Globus pallidus (tissue), 1 donor: ENCODE results near the gene FBN2.
"Not testable (repeated sequence)": the region's sequence is repeated elsewhere in the genome, so short reads cannot be mapped to it uniquely, and the experiment has no call there.

ENCODE experiments used
- DNase-seq: peaks from one replicate; pipeline ENCODE4 v3.0.0-alpha.2; 2015; ENCODE audit warnings: low spot score

Gene FBN2

DNA sequence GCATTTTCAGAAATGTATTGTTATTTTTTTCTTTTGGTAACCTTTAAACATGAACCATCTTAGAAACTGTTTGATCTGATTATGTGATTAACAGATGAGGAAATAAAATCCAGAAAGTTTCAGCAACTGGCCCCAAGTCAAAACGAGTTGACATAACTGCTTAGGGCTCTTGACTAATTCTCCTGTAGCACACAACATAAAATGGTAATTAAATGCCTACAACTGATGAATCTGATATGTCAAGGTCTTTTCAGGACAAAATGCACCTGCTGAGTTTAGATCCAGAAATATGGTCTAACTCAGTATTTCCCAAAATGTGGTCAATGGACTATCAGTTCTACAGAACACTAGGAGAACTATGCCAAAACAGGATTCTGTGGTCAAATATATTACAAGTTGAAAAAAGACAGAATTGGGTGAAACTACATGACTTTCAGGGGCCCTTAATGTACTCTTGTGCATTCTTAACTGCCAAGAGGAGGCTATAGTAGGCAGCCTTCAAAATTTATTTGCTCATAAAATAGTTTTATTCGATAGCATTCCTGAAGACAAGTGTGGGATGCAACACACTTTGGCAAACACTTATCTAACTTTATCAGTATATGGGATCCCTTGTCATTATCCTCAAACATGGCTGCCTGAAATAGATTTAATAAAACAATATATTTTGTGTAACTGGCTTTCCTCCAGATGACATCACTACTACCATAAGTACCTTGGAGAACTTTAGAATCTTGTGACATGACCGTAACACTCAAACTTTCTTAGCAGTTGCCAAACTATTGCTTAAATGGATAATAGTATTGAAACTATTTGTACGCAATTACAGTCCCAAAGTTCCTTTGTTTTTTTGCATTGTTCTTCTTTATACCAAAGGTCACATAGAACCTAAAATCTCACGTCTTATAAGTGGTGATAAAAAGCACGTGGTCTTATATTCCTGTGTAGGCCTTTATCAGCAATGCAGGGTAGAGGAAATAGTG, 59.4 kb downstream of the FBN2 start:
- no peak for DNase-seq

DNA sequence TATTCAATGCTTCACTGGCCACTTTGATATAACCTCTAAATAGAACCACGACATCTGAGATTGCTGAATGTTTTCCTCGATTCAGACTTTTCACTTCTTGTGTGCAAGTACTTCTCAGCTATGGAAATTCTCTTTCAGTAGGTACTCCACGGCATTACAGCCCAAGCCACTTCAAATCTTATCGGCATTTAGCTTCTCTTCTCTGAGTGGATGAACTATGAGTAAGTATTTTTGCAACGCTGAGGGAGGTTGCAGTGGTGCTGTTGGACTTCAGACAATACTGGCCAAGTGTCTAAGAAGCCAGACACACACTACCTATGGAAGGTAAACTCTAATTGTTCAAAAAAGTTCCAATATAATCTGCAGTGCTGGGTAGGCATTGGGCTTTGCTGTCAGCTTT, 60.1 kb downstream of the FBN2 start:
- DNase-seq = no peak

DNA sequence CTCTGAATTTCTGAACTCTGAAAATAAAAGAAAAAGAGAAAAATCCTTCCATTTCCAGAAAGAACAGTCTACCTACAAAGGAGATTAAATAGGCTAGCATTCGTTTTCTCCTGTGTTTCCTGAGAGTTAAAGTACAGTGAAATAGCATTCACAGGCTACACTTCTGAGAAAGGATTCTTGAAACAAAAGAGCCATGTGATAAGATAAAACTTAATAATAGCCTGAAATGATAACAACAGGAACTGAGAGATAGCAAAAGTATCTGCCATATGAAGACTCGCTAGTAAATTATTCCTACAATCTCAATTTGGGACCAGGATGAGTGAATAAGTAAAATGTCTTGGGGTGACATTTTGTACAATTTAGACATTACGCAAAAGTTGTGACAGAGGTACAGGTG, 62.4 kb downstream of the FBN2 start:
- DNase-seq = no peak

DNA sequence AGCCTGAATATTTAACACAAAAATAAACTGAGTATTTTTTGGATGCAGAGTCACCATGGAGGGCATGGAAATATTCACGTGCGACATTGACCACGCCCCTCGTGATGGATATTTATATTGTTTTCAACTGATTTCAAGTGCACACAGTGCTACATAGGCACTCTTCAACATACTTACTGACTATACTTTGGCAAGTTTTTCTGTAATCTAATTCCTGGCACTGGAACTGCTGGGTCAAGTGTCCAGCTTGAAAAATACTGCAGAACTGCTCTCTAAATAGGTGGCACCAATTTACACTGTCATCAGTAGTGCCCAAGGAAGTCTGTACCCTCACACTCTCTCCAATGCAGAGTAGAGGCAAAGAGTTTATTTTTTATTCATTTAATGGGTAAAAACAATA, 65.1 kb downstream of the FBN2 start:
- no peak for DNase-seq

DNA sequence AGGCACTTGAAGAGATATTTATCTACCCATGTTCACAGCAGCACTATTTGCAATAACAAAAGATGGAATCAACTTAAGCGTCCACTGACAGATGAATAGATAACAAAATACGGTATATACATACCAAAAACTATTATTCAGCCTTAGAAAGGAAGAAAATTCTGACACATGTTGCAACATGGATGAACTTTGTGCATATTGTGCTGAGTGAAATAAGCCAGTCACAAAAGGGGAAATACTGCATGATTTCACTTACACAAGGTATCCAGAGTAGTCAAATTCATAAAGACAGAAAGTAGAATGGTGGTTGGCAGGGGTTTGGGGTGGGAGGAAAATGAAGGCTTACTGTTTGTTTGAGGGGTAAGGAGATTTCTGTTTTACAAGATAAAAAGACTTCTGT, 66.0 kb downstream of the FBN2 start:
- DNase-seq = no peak

DNA sequence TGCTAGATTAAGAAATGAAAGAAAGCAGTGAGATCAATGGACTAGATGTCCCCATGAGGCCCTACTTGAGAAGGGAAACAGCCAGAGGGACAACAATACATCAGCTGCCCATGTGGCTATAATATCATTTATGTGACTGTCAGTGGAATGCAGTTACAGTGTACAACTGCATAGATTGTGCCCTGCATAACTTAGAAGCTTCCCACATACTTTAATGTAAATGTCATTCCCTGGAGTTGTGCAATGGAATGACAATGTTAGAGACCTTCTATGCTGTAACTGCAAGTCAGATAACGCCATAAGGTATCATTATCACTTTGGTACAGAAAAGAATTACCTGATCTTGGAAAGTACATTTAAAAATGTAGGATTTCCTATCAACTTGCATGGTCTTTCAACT, 67.4 kb downstream of the FBN2 start:
- no peak for DNase-seq

DNA sequence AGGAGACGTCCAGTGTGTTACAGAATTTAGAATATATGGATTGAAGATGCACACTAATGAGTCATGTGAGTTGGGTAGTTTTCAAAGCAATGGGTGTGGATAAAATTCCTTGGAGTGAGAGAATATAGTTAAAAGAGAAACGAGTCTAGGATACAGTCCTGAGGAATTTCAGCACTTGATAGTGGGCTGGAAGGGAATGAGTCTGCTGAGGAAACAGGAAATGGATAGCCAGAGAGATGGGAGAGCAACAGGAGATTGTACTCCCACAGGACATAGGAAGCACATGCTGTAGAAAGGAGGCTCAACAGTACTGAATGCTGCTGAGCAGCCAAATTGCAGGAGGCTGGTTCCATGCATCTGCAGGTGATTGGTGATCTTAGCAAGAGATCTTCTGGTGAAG, 68.1 kb downstream of the FBN2 start:
- DNase-seq = no peak

DNA sequence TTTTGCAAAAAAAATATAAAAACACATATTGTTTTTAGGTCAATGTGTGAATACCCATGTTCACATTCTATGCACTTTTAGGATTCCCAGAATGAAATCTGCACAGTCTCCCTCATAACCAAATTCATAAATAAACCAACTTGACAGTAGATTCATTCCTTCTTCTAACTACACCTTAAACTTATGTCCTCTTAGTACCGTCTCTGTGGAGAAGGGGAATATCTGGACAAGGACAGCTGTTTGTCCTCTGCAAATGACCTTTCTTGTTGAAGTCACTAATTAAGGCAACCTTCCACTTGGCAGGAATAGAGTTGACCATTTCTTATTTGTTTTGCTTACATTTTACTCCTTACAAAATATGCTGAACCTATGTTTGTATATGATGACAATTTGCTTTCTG, 71.1 kb downstream of the FBN2 start:
- no peak for DNase-seq

DNA sequence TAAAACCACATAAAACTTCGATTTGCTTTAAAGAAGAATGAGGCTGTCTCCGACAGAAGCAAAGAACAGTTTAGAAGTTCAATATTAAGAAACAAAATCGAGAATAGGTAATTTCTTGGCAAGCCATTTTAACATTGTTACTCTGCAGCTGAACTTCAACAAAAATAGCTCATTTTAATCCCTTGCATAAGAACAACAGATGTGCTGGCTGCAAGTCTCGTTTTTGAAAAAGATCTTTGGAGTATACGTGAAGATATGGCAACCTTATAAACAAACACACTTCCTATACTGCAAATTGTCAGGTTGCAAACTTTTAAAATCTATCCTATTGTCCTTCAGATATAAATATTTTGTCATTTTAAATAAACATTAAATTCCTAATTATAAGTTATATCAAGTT, 71.5 kb downstream of the FBN2 start:
- no peak for DNase-seq

DNA sequence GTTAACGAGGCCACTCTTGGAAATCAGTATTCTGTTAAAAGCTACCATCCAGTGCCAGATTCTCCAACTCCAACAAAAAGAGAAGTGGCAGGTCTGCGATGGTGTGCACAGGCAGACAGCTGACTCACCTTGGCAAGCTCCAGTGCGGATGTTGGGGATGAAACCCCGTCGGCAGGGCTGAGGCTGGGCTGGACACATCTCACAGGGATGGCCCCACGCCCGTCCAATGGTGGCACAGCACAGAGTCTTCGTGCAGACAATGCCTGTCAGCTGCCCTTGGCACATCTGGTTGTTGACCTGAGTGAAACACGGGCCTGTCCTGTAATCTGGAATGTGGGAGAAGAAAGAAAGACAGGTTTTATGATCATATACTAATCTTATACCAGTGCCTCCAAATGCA, 73.4 kb downstream of the FBN2 start:
- DNase-seq = no peak

DNA sequence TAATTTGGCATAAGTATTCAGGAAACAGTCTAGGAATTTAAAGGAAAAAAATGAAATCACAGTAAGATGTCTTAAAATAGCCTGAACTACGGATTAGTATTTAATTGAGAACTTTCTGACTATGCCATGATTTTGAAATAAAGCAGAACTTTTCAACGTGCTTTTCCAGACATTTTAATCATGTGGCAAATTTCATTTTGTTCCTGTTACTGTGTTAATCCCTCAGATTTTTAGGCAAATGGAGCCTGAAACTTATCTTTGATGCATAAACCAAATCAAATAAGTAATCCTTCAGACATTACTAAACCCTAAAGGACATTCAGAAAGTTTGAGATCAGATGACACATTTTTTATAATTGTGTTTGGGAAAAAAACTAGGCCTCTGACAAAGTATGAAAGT, 75.7 kb downstream of the FBN2 start:
- no peak for DNase-seq

DNA sequence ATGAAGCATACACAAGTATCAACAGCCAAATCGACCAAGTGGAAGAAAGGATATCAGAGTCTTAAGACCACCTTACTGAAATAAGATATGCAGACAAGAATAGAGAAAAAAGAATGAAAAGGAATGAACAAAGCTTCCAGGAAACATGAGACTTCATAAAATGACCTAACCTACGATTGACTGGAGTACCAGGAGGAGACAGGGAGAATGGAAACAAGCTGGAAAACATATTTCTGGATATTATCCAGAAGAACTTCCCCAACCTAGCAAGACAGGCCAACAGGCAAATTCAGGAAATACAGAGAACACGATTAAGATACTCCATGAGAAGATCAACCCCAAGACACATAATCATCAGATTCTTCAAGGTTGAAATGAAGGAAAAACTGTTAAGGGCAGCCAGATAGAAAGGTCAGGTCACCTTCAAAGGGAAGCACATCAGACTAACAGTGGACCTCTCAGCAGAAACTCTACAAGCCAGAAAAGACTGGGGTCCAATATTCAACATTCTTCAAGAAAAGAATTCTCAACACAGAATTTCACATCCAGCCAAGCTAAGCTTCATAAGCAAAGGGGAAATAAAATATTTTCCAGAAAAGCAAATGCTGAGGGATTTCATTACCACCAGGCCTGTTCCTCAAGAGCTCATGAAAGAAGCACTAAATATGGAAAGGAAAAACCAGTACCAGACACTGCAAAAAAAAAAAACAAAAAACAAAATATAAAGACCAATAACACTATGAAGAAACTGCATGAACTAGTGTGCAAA, 80.7 kb downstream of the FBN2 start:
- DNase-seq = not testable (repeated sequence)

DNA sequence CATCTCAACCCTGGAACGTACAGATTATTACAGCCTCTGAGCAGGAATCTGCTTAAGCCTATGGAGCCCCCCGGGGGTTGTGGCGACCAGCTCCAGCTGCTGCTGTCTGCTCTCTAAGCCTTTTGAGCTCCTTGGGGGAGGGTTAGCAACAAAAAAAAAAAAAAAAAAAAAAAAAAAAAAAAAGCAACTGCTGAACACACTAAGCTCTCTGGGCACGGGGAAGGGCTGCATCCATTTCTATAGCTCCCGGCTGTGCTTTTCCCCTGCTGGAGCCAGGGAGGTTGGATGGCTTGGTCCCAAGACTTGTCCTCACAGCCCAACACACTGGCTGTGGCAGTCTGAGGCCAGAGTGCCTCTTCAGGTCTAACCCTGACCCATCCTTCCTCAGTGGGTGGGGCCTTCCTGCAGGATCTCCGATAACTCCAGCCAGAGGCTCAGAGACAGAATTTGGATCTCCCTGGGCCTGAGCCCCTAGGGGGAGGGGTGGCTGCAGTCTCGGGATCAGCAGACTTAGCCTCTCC, 82.1 kb downstream of the FBN2 start:
- no peak for DNase-seq

DNA sequence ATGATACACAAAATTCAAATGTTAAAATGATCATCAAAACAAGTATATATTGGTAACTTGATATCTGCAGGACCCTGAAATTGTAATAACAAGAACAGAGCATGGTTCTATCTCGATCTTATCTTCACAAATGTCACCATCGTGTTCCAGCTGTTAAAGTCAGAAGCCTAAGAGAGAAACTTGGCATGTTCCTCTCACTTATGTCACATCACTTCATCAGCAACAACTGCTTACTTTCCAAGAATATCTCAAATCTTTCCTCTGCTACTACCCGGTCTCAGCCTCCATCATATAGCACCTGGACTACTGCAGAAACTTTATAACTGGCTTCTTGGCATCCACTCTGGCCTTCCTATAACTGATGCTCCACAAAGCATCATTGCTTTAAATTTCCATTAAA, 84.9 kb downstream of the FBN2 start:
- no peak for DNase-seq

DNA sequence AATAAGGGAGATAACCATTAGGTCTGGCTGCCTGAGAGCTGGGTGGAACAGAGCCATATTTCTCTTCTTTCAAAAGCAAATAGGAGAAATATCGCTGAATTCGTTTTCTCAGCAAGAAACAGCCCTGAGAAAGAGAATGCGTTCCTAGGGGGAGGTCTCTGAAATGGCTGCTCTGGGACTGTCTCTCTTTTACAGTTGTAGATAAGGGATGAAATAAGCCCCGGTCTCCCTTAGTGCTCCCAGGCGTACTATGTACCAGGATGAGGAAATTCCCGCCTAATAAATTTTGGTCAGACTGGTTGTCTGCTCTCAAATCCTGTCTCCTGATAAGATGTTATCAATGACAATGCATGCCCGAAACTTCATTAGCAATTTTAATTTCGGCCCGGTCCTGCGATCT, 90.8 kb downstream of the FBN2 start:
- DNase-seq = not testable (repeated sequence)

DNA sequence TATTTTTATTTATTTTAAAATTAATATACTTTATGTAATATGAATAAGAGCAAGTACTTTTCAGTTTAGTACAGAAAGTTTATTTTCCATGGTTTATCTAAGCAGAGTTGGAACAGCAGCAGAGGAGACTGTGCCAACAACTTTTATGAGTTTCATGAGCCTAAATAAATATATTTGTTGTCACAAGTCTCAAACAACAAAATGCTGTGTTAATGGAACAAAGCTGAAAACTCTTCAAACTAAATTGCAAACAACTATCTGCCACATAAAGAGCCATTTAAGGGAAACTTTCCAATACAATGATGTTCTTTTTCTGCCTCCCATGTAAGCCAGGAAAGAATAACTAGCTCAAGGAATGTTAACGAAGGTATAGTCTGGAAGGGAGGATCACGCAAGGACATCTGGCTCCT, 96.1 kb downstream of the FBN2 start:
- no peak for DNase-seq

DNA sequence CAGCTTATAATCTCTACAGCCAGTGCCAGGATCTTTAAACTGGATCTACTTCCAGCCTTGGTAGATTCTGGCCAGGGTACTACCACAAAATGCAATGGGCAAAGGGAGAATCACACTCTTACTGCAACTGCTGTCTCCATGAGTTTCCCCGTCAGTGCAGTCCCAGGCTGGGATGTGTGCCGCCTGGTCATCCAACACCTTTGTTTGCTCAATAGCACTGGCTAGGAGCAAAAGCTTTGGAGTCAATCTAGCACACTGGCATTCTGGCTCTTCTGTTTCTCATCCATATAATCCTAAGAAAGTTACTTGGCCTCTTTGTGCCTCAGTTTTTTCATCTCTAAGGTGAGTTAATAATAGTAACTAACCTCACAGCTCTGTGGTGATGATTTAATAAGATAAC, 96.9 kb downstream of the FBN2 start:
- DNase-seq = no peak

DNA sequence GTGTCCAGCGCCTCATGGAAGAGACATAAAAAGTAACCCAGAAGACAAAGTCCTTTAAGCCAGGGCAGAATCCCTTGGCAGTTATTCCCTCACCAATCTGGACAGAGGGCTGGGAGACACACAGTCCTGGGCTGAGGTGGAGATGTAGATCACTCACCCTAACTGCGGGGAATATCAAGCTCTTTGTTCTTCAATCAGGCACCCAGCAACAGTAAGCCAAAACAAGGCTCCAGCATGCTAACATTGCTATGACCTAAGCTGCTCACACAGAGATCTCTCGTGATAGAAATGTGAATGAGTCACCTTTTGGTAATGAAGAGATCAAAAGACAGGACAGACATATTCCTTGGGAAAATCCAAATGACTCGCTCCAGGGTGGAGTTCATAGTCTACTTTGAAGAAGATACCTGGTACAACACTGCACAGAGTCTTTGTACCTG, 101.3 kb downstream of the FBN2 start:
- no peak for DNase-seq

DNA sequence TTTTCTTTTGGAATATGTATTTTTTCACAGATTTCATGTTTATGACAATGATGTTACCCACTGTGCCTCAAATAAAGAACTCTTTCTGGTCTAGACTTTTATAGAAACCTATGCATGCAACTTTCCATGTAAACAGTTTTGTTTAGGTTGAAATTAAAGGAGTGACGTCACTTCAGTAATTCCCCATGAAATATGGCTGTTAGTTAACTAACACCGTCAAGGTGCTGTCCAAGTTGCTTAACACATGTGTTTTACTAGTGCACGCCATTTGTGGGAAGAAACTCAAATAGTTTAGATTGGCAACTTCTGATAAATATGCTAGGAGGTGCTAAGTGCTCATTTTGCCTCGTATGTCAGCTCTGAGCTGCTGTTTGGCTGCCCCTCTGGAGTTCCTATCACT, 102.2 kb downstream of the FBN2 start:
- no peak for DNase-seq

DNA sequence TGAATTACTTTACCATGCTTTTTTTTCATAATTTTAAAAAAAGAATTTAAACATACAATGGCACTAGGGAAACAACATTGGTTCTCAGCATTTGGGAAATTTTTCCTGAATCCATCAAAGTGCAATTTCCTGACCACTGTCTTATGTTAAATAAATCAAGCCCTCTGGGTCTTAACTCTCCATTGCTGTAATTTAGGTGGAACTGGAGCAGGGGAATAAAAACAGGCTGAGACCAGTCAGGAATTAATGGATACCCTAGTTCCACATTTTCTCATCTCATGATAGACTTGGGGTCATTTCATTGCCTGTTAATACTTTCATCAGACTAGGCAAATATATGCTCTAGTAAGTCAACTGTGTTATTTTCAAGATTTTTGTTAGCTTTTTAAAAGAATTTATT, 103.1 kb downstream of the FBN2 start:
- DNase-seq = no peak

DNA sequence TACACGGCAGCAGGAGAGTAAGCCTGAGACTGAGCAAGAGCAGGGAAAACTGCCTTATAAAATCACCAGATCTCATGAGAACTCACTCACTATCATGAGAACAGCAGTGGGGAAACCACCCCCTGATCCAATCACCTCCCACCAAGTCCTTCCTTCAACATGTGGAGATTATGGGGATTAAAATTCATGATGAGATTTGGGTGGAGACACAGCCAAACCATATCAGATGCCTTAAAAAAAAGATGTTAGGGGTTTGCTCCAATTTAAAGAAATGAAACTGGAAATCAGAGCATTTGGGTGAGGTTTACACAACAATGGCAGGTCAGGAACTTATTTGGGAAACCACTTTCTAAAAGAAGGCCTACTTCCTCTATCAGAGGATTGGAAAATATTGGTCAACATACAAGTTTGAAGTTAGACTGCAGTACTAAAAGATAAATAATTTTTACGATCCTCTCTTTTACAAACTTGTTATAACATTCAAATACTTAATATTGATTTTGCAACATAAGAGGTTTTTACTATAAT, 105.1 kb downstream of the FBN2 start:
- DNase-seq = no peak

DNA sequence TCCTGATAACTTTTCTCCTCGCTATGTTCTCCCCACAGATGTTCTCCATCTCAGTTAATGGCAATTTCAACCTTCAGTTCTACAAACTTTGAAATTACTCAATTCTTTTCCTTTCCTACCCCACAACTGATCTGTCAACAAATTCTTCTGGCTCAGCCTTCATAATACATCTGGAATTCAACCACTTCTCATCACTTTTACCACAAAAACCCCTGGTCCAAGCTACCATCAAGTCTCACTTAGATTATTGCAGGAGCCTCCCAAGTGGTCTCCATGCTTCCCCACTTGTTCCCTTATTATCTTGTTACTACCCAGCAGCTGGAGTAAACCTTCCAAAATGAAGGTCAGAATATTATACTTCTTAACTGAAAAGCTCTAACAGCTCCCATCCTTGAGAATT, 110.1 kb downstream of the FBN2 start:
- DNase-seq = no peak

DNA sequence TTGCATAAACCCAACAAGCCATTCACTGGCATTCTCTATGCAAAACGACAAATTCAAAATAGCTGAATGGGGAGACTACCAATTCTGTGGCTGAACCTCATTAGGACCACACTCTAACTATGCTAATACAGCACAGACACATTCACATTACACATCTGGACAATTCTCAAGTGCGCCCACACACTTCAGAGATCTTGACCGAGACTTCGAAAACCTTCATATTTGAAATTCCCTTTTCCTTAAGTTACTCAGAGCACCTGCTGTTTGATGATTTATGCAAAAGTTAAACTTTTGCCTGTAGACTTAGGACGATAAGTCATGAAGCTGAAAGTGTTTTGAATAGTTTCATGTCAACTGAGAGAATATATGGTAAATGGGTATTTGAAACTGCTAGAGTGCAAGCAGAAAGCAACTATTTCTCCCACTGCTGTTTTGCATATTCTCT, 111.9 kb downstream of the FBN2 start:
- no peak for DNase-seq
